ENCODE measurements around the gene CHD3. TPM values are rescaled to one million over a fixed set of nuclear protein-coding genes. Genes with fewer than 3 reads are reported as not detected.

The CHD3 gene
- total and polyA plus RNA-seq, 10 of the 15 experiments (the other 5 are each of a cell fraction or from before 2014, with no cell fraction given), result 1.4 to 86.8 (median 39.1) TPM

DNA sequence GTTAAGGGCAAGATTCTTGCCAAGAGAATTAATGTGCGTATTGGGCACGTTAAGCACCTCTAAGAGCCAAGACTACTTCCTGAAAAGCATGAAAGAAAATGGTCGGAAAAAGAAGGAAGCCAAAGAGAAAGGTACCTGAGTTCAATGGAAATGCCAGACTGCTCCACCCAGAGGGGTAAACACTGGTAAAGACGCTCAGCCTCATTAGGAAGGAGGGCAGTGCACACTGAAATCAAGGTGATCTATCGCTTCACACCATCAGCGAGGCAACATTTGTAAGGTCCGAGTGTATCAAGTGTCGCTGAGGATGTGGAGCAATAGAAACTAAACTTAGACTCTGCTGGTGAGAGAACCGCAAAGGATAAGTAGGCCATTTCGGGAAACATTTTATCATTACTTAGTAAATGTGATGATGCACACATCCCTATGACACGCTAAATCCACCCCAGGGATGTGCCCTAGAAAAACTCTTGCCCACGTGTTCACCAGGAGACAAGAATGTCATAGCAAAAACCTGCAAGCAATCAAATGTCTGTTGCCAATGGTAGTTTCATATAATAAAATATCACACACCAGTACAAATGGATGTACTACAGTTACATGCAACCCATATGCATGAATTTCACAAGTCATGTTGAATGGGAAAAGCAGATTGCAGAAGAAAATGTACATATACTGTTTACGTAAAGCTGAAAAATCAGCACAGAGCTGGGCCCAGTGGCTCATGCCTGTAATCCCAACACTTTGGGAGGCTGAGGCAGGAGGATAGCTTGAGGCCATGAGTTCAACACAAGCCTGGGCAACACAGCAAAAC is 67.0 kb downstream of the CHD3 start:
- intact Hi-C loops (cut with micrococcal nuclease; ENCODE audit: unreplicated experiment) (no loop called here), in situ Hi-C loops (cut with MboI) (no loop called here)
- DNase-seq (ENCODE audit: low read depth, low spot score) (no peak), FAIRE-seq (no peak), ATAC-seq (no peak)
- ChIA-PET CTCF (interaction anchor here (0.6 to 1.1 kb wide), 3 partner anchors 23 to 49 kb away, joined by 3 to 4 read pairs (median 3); partner anchors contain the start of gene CNTROB), RAD21 (ENCODE audit: unreplicated experiment) (no interaction called here), POLR2A (no interaction called here), SMC1A (ENCODE audit: uncharacterized antibody, unreplicated experiment) (no interaction called here)
- Histone ChIP-seq H3K9me3 (replicated peaks; ENCODE audit: control insufficient read depth, insufficient read depth, low read length) (no peaks in the 10 kb centered on the region), H3K27ac (ENCODE audit: control insufficient read depth, insufficient read depth) (no peak overlapping the region), H2AFZ (ENCODE audit: control insufficient read depth, low read depth, low read length) (no peak overlapping the region), H3K79me2 (ENCODE audit: control insufficient read depth, insufficient read depth, low read length) (no peaks in the 10 kb centered on the region), H3K4me1 (ENCODE audit: control insufficient read depth, insufficient read depth, low read length) (peaks cover 12% of the 10 kb centered on the region), H3K9ac (ENCODE audit: control insufficient read depth, insufficient read depth, low read length) (no peak overlapping the region), H3K36me3 (ENCODE audit: control insufficient read depth in 2 of 2, insufficient read depth in 2 of 2, low read length in 1 of 2) (no peaks in the 10 kb centered on the region), H3K27me3 (replicated peaks in 1 of 2; ENCODE audit: control insufficient read depth in 2 of 2, insufficient read depth in 2 of 2, low read length in 1 of 2) (no peaks in the 10 kb centered on the region), H3K4me3 (no peak overlapping the region), H3K4me2 (ENCODE audit: control insufficient read depth, insufficient read depth) (no peak overlapping the region), H4K20me1 (ENCODE audit: control insufficient read depth, insufficient read depth) (no peaks in the 10 kb centered on the region)
- BruUV-seq (replicated peaks), result no TSS peak
- WGBS (ENCODE audit: insufficient coverage, insufficient replicate concordance, low lambda C conversion rate, missing lambda C conversion rate), result 80% methylated on average over 13 of the region's 13 CpGs
- TF ChIP-seq SREBF2 (IDR thresholded peaks at IDR 0.05; ENCODE audit: low read length) (no peak), ZNF384 (IDR thresholded peaks at IDR 0.05; ENCODE audit: borderline replicate concordance, low read depth, low read length) (no peak), ASH2L (IDR thresholded peaks at IDR 0.05; ENCODE audit: borderline replicate concordance, low read depth) (no peak), NRF1 (conservative IDR thresholded peaks at IDR 0.05; ENCODE audit: low read depth, low read length) (no peak), POU2F2 (IDR thresholded peaks at IDR 0.05; ENCODE audit: borderline replicate concordance, low read depth, low read length) (no peak), ZNF622 (IDR thresholded peaks at IDR 0.05) (no peak), TAF1 (IDR thresholded peaks at IDR 0.05; ENCODE audit: borderline replicate concordance, low read depth, low read length) (no peak), POLR2AphosphoS5 (IDR thresholded peaks at IDR 0.05; ENCODE audit: low read length) (no peak), ETV6 (conservative IDR thresholded peaks at IDR 0.05 in 1 of 2, IDR thresholded peaks at IDR 0.05 in 1 of 2; ENCODE audit: borderline replicate concordance in 1 of 2, low read depth in 1 of 2) (no peak), POLR2A (IDR thresholded peaks at IDR 0.05; ENCODE audit: low read depth, low read length) (no peak), KAT2A (conservative IDR thresholded peaks at IDR 0.05; ENCODE audit: control insufficient read depth, low read depth, low read length) (no peak), ZZZ3 (IDR thresholded peaks at IDR 0.05; ENCODE audit: control insufficient read depth, insufficient read length, low read depth) (no peak), USF1 (IDR thresholded peaks at IDR 0.05; ENCODE audit: borderline replicate concordance, extremely low read length, insufficient read depth, low read depth, low read length) (no peak)
- TF ChIP-seq, protein P1, sequence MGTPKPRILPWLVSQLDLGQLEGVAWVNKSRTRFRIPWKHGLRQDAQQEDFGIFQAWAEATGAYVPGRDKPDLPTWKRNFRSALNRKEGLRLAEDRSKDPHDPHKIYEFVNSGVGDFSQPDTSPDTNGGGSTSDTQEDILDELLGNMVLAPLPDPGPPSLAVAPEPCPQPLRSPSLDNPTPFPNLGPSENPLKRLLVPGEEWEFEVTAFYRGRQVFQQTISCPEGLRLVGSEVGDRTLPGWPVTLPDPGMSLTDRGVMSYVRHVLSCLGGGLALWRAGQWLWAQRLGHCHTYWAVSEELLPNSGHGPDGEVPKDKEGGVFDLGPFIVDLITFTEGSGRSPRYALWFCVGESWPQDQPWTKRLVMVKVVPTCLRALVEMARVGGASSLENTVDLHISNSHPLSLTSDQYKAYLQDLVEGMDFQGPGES (IDR thresholded peaks at IDR 0.05), result no peak
- TF ChIP-seq, protein P2, sequence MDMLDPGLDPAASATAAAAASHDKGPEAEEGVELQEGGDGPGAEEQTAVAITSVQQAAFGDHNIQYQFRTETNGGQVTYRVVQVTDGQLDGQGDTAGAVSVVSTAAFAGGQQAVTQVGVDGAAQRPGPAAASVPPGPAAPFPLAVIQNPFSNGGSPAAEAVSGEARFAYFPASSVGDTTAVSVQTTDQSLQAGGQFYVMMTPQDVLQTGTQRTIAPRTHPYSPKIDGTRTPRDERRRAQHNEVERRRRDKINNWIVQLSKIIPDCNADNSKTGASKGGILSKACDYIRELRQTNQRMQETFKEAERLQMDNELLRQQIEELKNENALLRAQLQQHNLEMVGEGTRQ (IDR thresholded peaks at IDR 0.05; ENCODE audit: borderline replicate concordance, low read depth, low read length), result no peak

Data from GM12878 (cell line).